K562 (cell line): Measurements from ENCODE around the gene TSPAN13. TPM values are rescaled to one million over a fixed set of nuclear protein-coding genes. Genes with fewer than 3 reads are reported as not detected.
A peak's percentile ranks its signal among the peaks of the same experiment; 100 is the strongest.

Experiments
- ATAC-seq: fragments of 200-7000 bp; cut with Tn5 transposase; 3 replicates; pipeline ENCODE4 v1.9.1; 2020; ENCODE audit warnings: moderate library complexity
- BruUV-seq: library from RNA; stranded (reverse); fragments of 400-500 nt; replicated peaks from 2 replicates; lab custom pipeline; 2021; lab: Mats Ljungman, UMichigan
- CTCF ChIA-PET: fragments of 300-600 bp; formaldehyde crosslinking; extraction: SDS; loops from one replicate; lab custom pipeline; 2021; ENCODE audit warnings: low intra/inter-chr PET ratio; lab: Yijun Ruan, JAX
- POLR2A ChIA-PET: fragments of 300-600, 350-650 bp; sonication (Branson Sonifier 250); formaldehyde crosslinking; extraction: SDS; loops from one replicate; lab custom pipeline; 2021; ENCODE audit warnings: antibody characterized with exemption, inconsistent platforms; lab: Yijun Ruan, JAX
- DNase-seq, 4 experiments: peaks; one replicate each; pipeline versions ENCODE4 v3.0.0 to v3.0.0-alpha.2; 2011 to 2018; ENCODE audit warnings: low spot score in 3 of 4, mixed read lengths in 3 of 4; ENCODE audit errors: extremely low read depth in 1 of 4
- FAIRE-seq: peaks from 2 replicates; lab custom pipeline; 2011; peaks lifted over from hg19 to GRCh38; lab: Jason Lieb, UNC
- H2AFZ ChIP-seq: 2 replicates; pipeline ENCODE4 v1.6.0; 2011; ENCODE audit warnings: low read depth, low read length, control low read depth, inconsistent platforms
- H3K27ac ChIP-seq: fragments of 200-600 bp; 3 replicates; pipeline ENCODE4 v1.8.0; 2011; ENCODE audit warnings: low read depth, mild to moderate bottlenecking, control low read depth, inconsistent platforms, low read length, moderate library complexity, mixed read lengths; ENCODE audit errors: extremely low read depth
- H3K27me3 ChIP-seq, 2 experiments: fragments of 300-600 bp in 1 of 2; 2 replicates in 1 of 2; 3 replicates in 1 of 2; pipeline versions ENCODE4 v1.6.0 to v1.8.0; 2011; ENCODE audit warnings: inconsistent platforms in 2 of 2, low read length in 2 of 2, mild to moderate bottlenecking in 1 of 2, mixed read lengths in 1 of 2, moderate library complexity in 1 of 2; ENCODE audit not compliant: control insufficient read depth in 2 of 2, insufficient read depth in 2 of 2
- H3K36me3 ChIP-seq: fragments of 300-600 bp; 3 replicates; pipeline ENCODE4 v1.8.0; 2011; ENCODE audit warnings: mild to moderate bottlenecking, low read length, inconsistent platforms; ENCODE audit not compliant: control insufficient read depth, insufficient read depth
- H3K4me1 ChIP-seq, 2 experiments: fragments of 200-600 bp in 1 of 2; replicated peaks in 1 of 2; 2 replicates in 1 of 2; 3 replicates in 1 of 2; pipeline versions ENCODE4 v1.5.1 to v1.8.0; 2011; ENCODE audit warnings: inconsistent platforms in 2 of 2, low read length in 2 of 2, mild to moderate bottlenecking in 1 of 2, mixed read lengths in 1 of 2, moderate library complexity in 1 of 2; ENCODE audit not compliant: control insufficient read depth in 2 of 2, insufficient read depth in 2 of 2
- H3K4me2 ChIP-seq: 2 replicates; pipeline ENCODE4 v1.6.1; 2011; ENCODE audit warnings: low read length, control low read depth, inconsistent platforms, mixed read lengths; ENCODE audit not compliant: insufficient read depth
- H3K4me3 ChIP-seq: fragments of 200-600 bp; sonication (generic), shearing (Covaris generic); 2 replicates; pipeline ENCODE4 v1.5.1; 2016; ENCODE audit warnings: control low read depth, inconsistent platforms
- H3K79me2 ChIP-seq: fragments of 200-600 bp; 3 replicates; pipeline ENCODE4 v1.8.0; 2011; ENCODE audit warnings: low read length, inconsistent platforms; ENCODE audit not compliant: control insufficient read depth, insufficient read depth
- H3K9ac ChIP-seq, 2 experiments: 2 replicates each; pipeline versions ENCODE4 v1.6.0 to v1.6.1; 2011; ENCODE audit warnings: low read depth in 2 of 2, low read length in 2 of 2, control low read depth in 1 of 2, inconsistent platforms in 1 of 2, mild to moderate bottlenecking in 1 of 2, mixed read lengths in 1 of 2; ENCODE audit not compliant: insufficient read depth in 1 of 2
- H3K9me1 ChIP-seq: one replicate; pipeline ENCODE4 v1.6.0; 2011; ENCODE audit warnings: inconsistent platforms, mild to moderate bottlenecking, low read length, moderate library complexity; ENCODE audit not compliant: control insufficient read depth, insufficient read depth
- H3K9me3 ChIP-seq: replicated peaks from 2 replicates; pipeline ENCODE4 v1.5.1; 2011; ENCODE audit warnings: low read depth, low read length, inconsistent platforms; ENCODE audit not compliant: control insufficient read depth, insufficient read depth
- H4K20me1 ChIP-seq: replicated peaks from 2 replicates; pipeline ENCODE4 v1.6.1; 2011; ENCODE audit warnings: low read length, inconsistent platforms, mixed read lengths; ENCODE audit not compliant: control insufficient read depth, insufficient read depth
- LARP7 ChIP-seq: fragments of 450-650 bp; IDR thresholded peaks from 2 replicates; pipeline ENCODE4 v1.6.1; 2016
- PCBP2 ChIP-seq: fragments of 200-400 bp; formaldehyde crosslinking; IDR thresholded peaks from 2 replicates; pipeline ENCODE4 v1.6.1; 2018; ENCODE audit warnings: low read length, low read depth, mild to moderate bottlenecking, moderate library complexity; ENCODE audit not compliant: poor library complexity, severe bottlenecking
- RREB1 ChIP-seq: fragments of 250-450 bp; sonication (Bioruptor Pico); IDR thresholded peaks from 2 replicates; pipeline ENCODE4 v1.4.0; 2020
- SETDB1 ChIP-seq: IDR thresholded peaks from one replicate; pipeline ENCODE4 v1.6.1; 2012; ENCODE audit warnings: low read length, control low read depth, inconsistent platforms
- SIRT6 ChIP-seq: IDR thresholded peaks from one replicate; pipeline ENCODE4 v1.6.1; 2012; ENCODE audit warnings: low read depth, mild to moderate bottlenecking, control low read depth, inconsistent platforms, low read length, moderate library complexity
- SLC30A9 ChIP-seq: fragments of 250-450 bp; sonication (Bioruptor Pico); IDR thresholded peaks from 2 replicates; pipeline ENCODE4 v1.8.0; 2022; ENCODE audit warnings: mild to moderate bottlenecking, moderate library complexity
- TAF9B ChIP-seq: fragments of 450-650 bp; IDR thresholded peaks from 2 replicates; pipeline ENCODE4 v1.6.1; 2018; ENCODE audit warnings: mild to moderate bottlenecking; ENCODE audit not compliant: partially characterized antibody
- ZNF699 ChIP-seq: fragments of 250-450 bp; sonication (Bioruptor Pico); IDR thresholded peaks from 2 replicates; pipeline ENCODE4 v1.8.0; 2021; ENCODE audit warnings: mild to moderate bottlenecking, moderate library complexity; ENCODE audit not compliant: insufficient replicate concordance
- WGBS: fragments of 100-300 bp; shearing (Covaris generic); methylation state at CpG from one replicate; pipeline ENCODE4 v1.1.6; 2016; ENCODE audit warnings: low coverage, mixed read lengths; ENCODE audit not compliant: insufficient coverage; ENCODE audit errors: missing lambda C conversion rate; 5-methylcytosine and 5-hydroxymethylcytosine counted together
- in situ Hi-C: fragments of 300-500 bp; cut with MboI; formaldehyde crosslinking; loops from 4 replicates; pipeline ENCODE4 v1.15.0; 2018; ENCODE audit warnings: inconsistent platforms, mixed read lengths
- intact Hi-C: fragments of 100-400 bp; cut with micrococcal nuclease; formaldehyde crosslinking; loops from 2 replicates; pipeline ENCODE4 v1.14.2; 2022
- polyA plus RNA-seq, 8 experiments: library from polyadenylated mRNA; depleted of rRNA in 4 of 8; stranded (reverse) in 5 of 8; unstranded in 3 of 8; fragments of >200 nt; fragmentation: Nextera tagmentation in 2 of 8; fragmentation: Illumina TruSeq in 1 of 8; extraction: Ambion mirVana in 2 of 8; extraction: Trizol in 1 of 8; gene quantifications; 2 replicates each; pipeline versions ENCODE4 v1.2.1 to v1.2.3, GENCODE V29; 2011 to 2014; ENCODE audit warnings: inconsistent platforms in 1 of 8, missing spikeins in 1 of 8
- total RNA-seq, 7 experiments: library from RNA; depleted of rRNA in 6 of 7; stranded (reverse); fragments of >200 nt in 6 of 7; fragmentation: Illumina TruSeq in 2 of 7; extraction: Trizol in 2 of 7; gene quantifications; 2 replicates each; pipeline versions ENCODE4 v1.2.1 to v1.2.3, GENCODE V29; 2011 to 2021; ENCODE audit warnings: low replicate concordance in 1 of 7

Gene TSPAN13
- total and polyA plus RNA-seq, 9 of the 15 experiments (the other 6 are each of a cell fraction or from before 2014, with no cell fraction given) = 7.8 to 46.3 (median 20.0) TPM

- H3K9ac ChIP-seq = 0 out of 4 replicates have a peak overlapping the region, but pooled peaks of 1 of the 2 experiments have one; percentile 21
- peak; percentile 34 for ATAC-seq
- peak overlapping the region; percentile 33 for H3K4me2 ChIP-seq
- DNase-seq = no peak
- intact Hi-C loops = no loop called here
- H2AFZ ChIP-seq = peak overlapping the region; percentile 72
- no TSS peak for BruUV-seq
- TF ChIP-seq SLC30A9 (CRISPR knock-in tag) = no peak
- TF ChIP-seq TAF9B = no peak
- TF ChIP-seq ZNF699 (CRISPR knock-in tag) = no peak
- TF ChIP-seq LARP7 = no peak
- no peak for TF ChIP-seq SETDB1
- TF ChIP-seq SIRT6 = no peak
- no peak for TF ChIP-seq PCBP2
- TF ChIP-seq RREB1 (CRISPR knock-in tag) = no peak
- TF ChIP-seq, all 486 proteins: peak for 0
- Histone ChIP-seq H3K4me1 (peaks cover 10 to 14% of the 10 kb centered on the region in 2 experiments), H3K27ac (no peak overlapping the region), H3K36me3 (no peaks in the 10 kb centered on the region), H3K4me3 (no peak overlapping the region), H4K20me1 (no peaks in the 10 kb centered on the region), H3K79me2 (no peaks in the 10 kb centered on the region), H3K27me3 (no peaks in the 10 kb centered on the region), H3K9me3 (no peaks in the 10 kb centered on the region), H3K9me1 (no peaks in the 10 kb centered on the region)
- in situ Hi-C loops = no loop called here
- FAIRE-seq = no peak
- 35% methylated on average over 4 of the region's 4 CpGs for WGBS
- POLR2A ChIA-PET = no interaction called here
- CTCF ChIA-PET = no interaction called here
Observed at GRCh38 chr7:16735020-16735419, 18.5 kb upstream of the TSPAN13 start.
